Esophagus squamous epithelium (tissue), 4 donors: Measurements from ENCODE around the gene CLCN1.

Source experiments
- CTCF ChIP-seq, 6 experiments: fragments of 450-650 bp in 4 of 6; fragments of 200-600 bp in 2 of 6; sonication (generic) in 2 of 6; IDR thresholded peaks; one replicate each; pipeline ENCODE4 v1.5.1; 2016 to 2019; ENCODE audit warnings: antibody characterized with exemption in 6 of 6, mild to moderate bottlenecking in 4 of 6, moderate library complexity in 4 of 6
- POLR2A ChIP-seq, 4 donors: fragments of 450-650 bp; IDR thresholded peaks; one replicate each; pipeline ENCODE4 v1.6.1; 2017; ENCODE audit warnings: antibody characterized with exemption in 4 of 4, mild to moderate bottlenecking in 4 of 4, moderate library complexity in 3 of 4

GRCh38 chr7:143396182-143396581, 80.3 kb downstream of the CLCN1 start:
- TF ChIP-seq CTCF (IDR thresholded peaks at IDR 0.05) (no peak), POLR2A (IDR thresholded peaks at IDR 0.05) (no peak)
